Measurements from ENCODE around the gene PTGER1. TPM values are rescaled to one million over a fixed set of nuclear protein-coding genes. Genes with fewer than 3 reads are reported as not detected.

PTGER1 gene
- total and polyA plus RNA-seq, 9 of the 15 experiments (the other 6 are each of a cell fraction or from before 2014, with no cell fraction given): 0.06 to 0.36 (median 0.31) TPM; not detected in 5

DNA sequence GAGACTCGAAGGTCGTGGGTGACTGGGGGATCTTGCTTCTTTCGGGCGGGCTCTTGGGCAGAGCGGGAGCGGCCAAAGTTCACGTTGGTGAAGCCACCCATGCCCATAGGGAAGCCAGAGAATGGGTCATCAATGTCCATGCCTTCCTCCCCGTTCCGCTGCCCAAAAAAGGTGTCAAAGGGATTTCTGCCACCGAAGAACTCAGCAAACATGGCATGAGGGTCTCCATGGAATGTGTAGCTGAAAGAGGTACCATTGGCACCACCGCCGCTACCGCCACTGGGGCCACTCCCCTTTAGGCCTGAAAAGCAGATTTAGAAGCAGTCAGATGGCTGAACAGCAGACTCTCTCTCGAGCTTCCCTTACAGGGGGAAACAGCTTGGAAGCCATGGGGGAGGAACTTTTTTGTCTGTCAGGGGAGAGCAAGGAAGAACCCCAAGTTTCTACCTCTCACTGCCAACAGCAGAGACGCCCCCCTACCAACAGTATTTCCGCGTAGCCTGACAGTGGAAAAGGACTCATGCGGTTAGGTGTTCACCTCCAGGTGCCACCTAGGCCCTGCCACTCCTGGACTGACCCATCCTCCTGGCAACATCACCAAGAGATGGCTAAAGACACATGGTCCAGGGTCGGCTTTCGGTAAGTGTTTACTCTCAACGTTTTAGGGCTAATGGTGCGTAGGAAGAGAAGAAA, 41.7 kb upstream of the PTGER1 start (continued):
- TF ChIP-seq ZNF780A (CRISPR knock-in tag; IDR thresholded peaks at IDR 0.05) (no peak), ZFX (CRISPR knock-in tag; IDR thresholded peaks at IDR 0.05) (peak; percentile 28; the same call in 1 of the 2 replicates), BRF1 (IDR thresholded peaks at IDR 0.05; ENCODE audit: borderline replicate concordance, extremely low read depth, insufficient read length) (no peak), SRSF1 (IDR thresholded peaks at IDR 0.05; ENCODE audit: low read depth, low read length) (no peak), HNRNPLL (IDR thresholded peaks at IDR 0.05; ENCODE audit: low read depth, low read length, poor library complexity, severe bottlenecking) (no peak), SRSF9 (IDR thresholded peaks at IDR 0.05; ENCODE audit: borderline replicate concordance, low read depth, low read length) (no peak), ZBED1 (IDR thresholded peaks at IDR 0.05) (peak; percentile 56; the same call in 1 of the 2 replicates), ZBTB9 (CRISPR knock-in tag; IDR thresholded peaks at IDR 0.05) (0 out of 2 replicates have a peak, but pooled peaks have one; percentile 46), ZNF586 (CRISPR knock-in tag; conservative IDR thresholded peaks at IDR 0.05) (no peak), GABPB2 (CRISPR knock-in tag; conservative IDR thresholded peaks at IDR 0.05) (no peak), MTA3 (IDR thresholded peaks at IDR 0.05; ENCODE audit: borderline replicate concordance) (no peak), NKRF (IDR thresholded peaks at IDR 0.05; ENCODE audit: borderline replicate concordance) (no peak; the same call in 1 of the 2 replicates), RAD21 (CRISPR knock-in tag; conservative IDR thresholded peaks at IDR 0.05 in 1 of 2, IDR thresholded peaks at IDR 0.05 in 1 of 2) (no peak), PPARD (CRISPR knock-in tag; IDR thresholded peaks at IDR 0.05) (no peak), CREM (IDR thresholded peaks at IDR 0.05; ENCODE audit: low read depth) (no peak), ID3 (CRISPR knock-in tag; IDR thresholded peaks at IDR 0.05) (no peak), ID3 (tag; IDR thresholded peaks at IDR 0.05) (no peak), BACH1 (tag; IDR thresholded peaks at IDR 0.05) (no peak), L3MBTL2 (IDR thresholded peaks at IDR 0.05) (no peak), ZNF699 (CRISPR knock-in tag; IDR thresholded peaks at IDR 0.05; ENCODE audit: insufficient replicate concordance) (no peak)
- TF ChIP-seq, protein P1, sequence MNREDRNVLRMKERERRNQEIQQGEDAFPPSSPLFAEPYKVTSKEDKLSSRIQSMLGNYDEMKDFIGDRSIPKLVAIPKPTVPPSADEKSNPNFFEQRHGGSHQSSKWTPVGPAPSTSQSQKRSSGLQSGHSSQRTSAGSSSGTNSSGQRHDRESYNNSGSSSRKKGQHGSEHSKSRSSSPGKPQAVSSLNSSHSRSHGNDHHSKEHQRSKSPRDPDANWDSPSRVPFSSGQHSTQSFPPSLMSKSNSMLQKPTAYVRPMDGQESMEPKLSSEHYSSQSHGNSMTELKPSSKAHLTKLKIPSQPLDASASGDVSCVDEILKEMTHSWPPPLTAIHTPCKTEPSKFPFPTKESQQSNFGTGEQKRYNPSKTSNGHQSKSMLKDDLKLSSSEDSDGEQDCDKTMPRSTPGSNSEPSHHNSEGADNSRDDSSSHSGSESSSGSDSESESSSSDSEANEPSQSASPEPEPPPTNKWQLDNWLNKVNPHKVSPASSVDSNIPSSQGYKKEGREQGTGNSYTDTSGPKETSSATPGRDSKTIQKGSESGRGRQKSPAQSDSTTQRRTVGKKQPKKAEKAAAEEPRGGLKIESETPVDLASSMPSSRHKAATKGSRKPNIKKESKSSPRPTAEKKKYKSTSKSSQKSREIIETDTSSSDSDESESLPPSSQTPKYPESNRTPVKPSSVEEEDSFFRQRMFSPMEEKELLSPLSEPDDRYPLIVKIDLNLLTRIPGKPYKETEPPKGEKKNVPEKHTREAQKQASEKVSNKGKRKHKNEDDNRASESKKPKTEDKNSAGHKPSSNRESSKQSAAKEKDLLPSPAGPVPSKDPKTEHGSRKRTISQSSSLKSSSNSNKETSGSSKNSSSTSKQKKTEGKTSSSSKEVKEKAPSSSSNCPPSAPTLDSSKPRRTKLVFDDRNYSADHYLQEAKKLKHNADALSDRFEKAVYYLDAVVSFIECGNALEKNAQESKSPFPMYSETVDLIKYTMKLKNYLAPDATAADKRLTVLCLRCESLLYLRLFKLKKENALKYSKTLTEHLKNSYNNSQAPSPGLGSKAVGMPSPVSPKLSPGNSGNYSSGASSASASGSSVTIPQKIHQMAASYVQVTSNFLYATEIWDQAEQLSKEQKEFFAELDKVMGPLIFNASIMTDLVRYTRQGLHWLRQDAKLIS (CRISPR knock-in tag; IDR thresholded peaks at IDR 0.05): no peak
